Brain microvascular endothelial cell (primary cell): ENCODE results near the gene MARCHF9.
A peak's percentile ranks its signal among the peaks of the same experiment; 100 is the strongest.

Experiments used
- DNase-seq: peaks from one replicate; pipeline ENCODE4 v3.0.0-alpha.2; 2020
- H3K27ac ChIP-seq: fragments of 250-450 bp; sonication (Bioruptor Pico); 2 replicates; pipeline ENCODE4 v1.5.1; 2020; ENCODE audit warnings: mild to moderate bottlenecking, moderate library complexity
- H3K27me3 ChIP-seq: fragments of 250-450 bp; sonication (Bioruptor Pico); replicated peaks from 2 replicates; pipeline ENCODE4 v1.5.1; 2020; ENCODE audit warnings: mild to moderate bottlenecking
- H3K36me3 ChIP-seq: fragments of 250-450 bp; sonication (Bioruptor Pico); replicated peaks from 2 replicates; pipeline ENCODE4 v1.5.1; 2020; ENCODE audit warnings: mild to moderate bottlenecking
- H3K4me3 ChIP-seq: 2 replicates; pipeline ENCODE4 v1.5.1; 2011; ENCODE audit warnings: low read depth, mild to moderate bottlenecking, control low read depth, low read length, moderate library complexity
- in situ Hi-C: cut with HindIII; loops from 2 replicates; pipeline ENCODE4 v1.10.0; 2017; ENCODE audit warnings: low sequenced_read_pairs, low pct_ligation_motif_present
- TF ChIP-seq, protein P1 (sequence below): IDR thresholded peaks from 2 replicates; pipeline ENCODE4 v1.5.1; 2011; ENCODE audit warnings: low read depth, mild to moderate bottlenecking, moderate library complexity, low read length, control low read depth, inconsistent platforms; ENCODE audit errors: missing control alignments

MARCHF9 gene

DNA sequence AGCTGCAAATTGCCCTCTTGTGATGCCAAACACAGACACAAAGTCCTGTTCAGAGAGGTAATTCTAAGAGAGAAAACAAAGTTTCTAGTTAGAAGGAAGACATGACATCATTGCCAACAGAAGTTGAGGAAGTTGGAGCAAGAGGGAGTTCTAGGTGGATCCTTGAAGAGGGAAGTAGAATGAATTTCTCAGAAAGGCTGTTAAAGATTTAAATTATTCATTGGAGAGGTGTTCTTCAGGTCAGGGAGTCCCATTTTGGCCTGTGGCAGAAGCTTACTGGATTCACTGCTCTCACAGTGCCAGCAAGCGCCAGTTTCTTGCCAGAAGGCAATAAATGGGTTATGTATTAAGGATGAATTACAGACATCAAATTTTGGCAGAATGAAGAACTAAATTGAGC is 43.0 kb downstream of the MARCHF9 start:
- in situ Hi-C loops: no loop called here
- no peak overlapping the region for H3K27ac ChIP-seq
- H3K27me3 ChIP-seq: no peaks in the 10 kb centered on the region
- no peak overlapping the region for H3K4me3 ChIP-seq
- peaks cover 48% of the 10 kb centered on the region for H3K36me3 ChIP-seq
- DNase-seq: no peak
- TF ChIP-seq, protein P1, sequence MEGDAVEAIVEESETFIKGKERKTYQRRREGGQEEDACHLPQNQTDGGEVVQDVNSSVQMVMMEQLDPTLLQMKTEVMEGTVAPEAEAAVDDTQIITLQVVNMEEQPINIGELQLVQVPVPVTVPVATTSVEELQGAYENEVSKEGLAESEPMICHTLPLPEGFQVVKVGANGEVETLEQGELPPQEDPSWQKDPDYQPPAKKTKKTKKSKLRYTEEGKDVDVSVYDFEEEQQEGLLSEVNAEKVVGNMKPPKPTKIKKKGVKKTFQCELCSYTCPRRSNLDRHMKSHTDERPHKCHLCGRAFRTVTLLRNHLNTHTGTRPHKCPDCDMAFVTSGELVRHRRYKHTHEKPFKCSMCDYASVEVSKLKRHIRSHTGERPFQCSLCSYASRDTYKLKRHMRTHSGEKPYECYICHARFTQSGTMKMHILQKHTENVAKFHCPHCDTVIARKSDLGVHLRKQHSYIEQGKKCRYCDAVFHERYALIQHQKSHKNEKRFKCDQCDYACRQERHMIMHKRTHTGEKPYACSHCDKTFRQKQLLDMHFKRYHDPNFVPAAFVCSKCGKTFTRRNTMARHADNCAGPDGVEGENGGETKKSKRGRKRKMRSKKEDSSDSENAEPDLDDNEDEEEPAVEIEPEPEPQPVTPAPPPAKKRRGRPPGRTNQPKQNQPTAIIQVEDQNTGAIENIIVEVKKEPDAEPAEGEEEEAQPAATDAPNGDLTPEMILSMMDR: no peak

DNA sequence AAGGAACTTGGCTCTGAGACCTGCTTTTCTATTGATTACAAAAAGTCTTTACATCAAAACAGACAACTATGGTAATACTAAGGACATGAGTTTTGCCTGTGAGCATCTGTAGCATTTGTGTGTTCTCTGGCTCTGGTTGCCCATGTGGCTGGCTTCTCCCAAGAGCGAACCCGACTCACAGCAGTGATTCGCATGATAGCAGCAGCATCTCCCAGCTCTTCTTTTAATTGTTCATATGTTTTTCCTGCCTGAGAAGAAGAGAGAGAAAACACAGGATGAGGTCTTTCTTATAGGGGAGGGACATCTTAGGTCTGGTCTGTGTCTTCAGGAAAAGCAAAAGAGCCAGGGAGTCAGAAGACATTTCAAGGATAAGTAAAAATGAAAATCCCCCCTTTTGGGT is 46.1 kb downstream of the MARCHF9 start:
- TF ChIP-seq, protein P1: no peak
- Histone ChIP-seq H3K27ac (no peak overlapping the region), H3K36me3 (peaks cover 37% of the 10 kb centered on the region), H3K4me3 (no peak overlapping the region), H3K27me3 (no peaks in the 10 kb centered on the region)
- DNase-seq: no peak
- in situ Hi-C loops: no loop called here

DNA sequence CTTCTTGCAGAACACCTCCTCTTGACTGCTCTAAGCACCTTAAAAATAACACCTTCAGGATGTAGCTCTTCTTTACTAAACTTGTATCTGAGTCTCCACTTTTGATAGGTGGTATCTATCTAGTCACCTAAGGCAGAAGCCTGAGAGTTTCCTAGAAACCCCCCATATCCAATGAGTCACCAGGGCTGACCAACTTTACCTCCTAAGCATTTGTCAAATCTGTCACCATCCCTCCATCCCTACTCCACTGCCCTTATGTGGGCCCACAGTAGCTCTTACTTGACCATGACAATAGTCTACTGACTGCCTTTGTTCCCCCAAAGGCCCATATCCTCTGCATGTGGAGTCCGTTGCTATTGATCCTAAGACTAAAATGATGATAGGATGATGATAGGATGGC is 47.7 kb downstream of the MARCHF9 start:
- Histone ChIP-seq H3K27me3 (no peaks in the 10 kb centered on the region), H3K27ac (no peak overlapping the region), H3K36me3 (peaks cover 27% of the 10 kb centered on the region), H3K4me3 (no peak overlapping the region)
- DNase-seq: no peak
- in situ Hi-C loops: no loop called here
- TF ChIP-seq, protein P1: no peak

DNA sequence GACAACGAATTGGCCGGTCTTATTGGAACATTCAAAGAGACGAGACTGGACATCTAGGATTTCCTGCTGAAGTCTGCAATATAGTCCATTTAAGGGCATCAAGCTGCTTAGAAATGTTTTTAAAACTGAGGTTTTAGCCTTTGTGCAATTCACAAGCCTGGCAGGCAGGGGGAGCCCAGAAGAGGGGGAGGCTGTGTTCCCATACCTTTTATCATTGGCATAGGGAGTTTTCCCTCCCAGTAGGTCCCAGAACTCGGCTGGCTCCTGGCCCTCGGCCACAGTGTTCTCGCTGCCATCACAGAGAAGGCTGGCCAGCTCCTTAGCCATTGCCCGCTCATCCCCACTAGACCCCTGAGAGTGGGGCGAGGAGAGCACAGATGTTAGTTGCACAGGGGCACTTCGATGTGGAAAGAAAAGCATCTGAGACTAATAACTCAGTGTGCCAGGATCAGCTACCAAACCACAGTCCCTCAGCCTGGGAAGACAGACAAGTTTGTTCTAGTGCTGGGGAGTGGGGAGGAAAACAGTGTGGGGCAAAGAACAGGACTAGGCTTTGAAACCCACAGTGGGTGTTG is 48.5 kb downstream of the MARCHF9 start:
- peaks cover 23% of the 10 kb centered on the region for H3K36me3 ChIP-seq
- no peaks in the 10 kb centered on the region for H3K27me3 ChIP-seq
- H3K27ac ChIP-seq: no peak overlapping the region
- TF ChIP-seq, protein P1: peak; percentile 91
- in situ Hi-C loops: no loop called here
- no peak overlapping the region for H3K4me3 ChIP-seq
- peak; percentile 36 for DNase-seq

DNA sequence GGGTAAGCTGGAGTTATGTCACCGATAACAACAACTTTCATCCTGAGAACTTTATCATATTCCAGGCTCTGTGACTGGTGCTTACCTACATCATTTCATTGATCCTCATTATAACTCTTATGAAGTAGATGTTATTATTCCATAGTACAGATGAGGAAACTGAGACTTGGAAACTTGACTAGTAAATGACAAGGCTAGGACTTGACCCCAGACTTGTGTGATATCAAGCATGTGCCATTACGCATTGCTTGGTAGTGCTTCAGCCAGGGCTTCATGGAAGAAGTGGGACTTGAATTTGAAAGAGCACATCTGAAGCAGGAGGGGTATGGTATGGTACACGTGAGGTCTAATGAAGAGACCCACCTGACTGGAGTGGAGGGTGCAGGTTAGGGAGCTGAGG is 51.8 kb downstream of the MARCHF9 start:
- Histone ChIP-seq H3K4me3 (no peak overlapping the region), H3K27me3 (no peaks in the 10 kb centered on the region), H3K36me3 (peaks cover 16% of the 10 kb centered on the region), H3K27ac (no peak overlapping the region)
- TF ChIP-seq, protein P1: no peak
- DNase-seq: no peak
- in situ Hi-C loops: no loop called here

DNA sequence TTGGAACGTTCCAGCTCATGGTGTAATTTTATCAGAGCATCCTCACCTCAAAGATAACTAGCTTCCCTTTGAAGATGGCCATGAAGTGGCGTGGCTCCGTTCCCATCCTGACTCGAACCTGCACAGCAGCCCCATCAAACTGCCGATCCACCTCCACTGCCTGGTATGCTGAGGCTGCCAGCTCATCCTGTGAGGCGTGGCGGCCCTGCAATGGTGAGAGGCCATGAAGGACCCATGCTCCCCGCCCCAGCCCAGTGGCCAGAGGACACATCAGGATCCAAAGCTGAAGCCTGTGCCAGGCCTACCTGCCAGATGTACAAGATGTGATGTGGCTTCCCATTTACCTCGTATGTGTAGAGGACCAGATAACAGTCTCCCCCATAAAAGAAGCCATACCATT is 52.4 kb downstream of the MARCHF9 start:
- peaks cover 10% of the 10 kb centered on the region for H3K36me3 ChIP-seq
- no peak for DNase-seq
- no peak overlapping the region for H3K27ac ChIP-seq
- TF ChIP-seq, protein P1: no peak
- no peak overlapping the region for H3K4me3 ChIP-seq
- in situ Hi-C loops: no loop called here
- H3K27me3 ChIP-seq: no peaks in the 10 kb centered on the region
